Middle frontal gyrus (tissue), 1 donor: ENCODE data around the gene POLN.
"Not testable (repeated sequence)": the region's sequence is repeated elsewhere in the genome, so short reads cannot be mapped to it uniquely, and the experiment has no call there.

Experiments used
- DNase-seq: peaks from one replicate; pipeline ENCODE4 v3.0.0-alpha.2; 2015; ENCODE audit warnings: low spot score; ENCODE audit errors: extremely low spot score

The POLN gene

DNA sequence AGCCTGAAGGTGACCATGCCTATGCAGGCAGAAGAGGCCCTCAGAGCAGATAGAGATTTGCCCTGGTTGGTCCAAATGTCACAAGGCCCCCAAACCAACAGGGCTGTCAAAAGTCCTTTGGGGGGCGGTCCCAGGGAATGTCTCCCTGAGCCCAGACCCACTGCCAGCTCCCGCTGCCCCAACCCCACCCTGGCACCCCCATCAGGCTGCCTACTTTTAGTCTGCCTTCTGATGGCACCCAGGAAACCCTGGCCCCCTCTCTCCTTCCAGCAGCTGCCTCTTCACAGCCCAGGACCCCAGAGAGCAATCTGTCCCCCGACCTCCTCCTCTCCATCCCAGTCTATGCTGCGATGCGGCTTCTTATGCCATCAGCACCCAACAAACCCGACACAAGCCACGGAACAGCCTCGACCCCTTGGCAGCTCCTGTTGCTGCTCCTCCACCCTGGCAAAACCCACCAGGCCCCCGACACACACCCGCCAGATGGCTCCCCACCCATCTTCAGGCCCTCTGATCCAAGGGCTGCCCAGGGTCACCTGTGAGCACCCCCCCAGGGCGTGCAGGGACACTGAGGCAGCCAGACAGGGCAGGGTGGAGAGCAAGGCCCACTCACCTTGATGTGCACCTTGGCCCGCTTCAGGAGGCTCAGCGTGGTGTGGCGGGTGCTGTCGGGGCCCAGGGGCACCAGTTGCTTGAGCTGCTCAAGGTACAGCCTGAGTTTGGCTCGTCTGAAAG lies 10.0 kb upstream of the POLN start:
- no peak for DNase-seq

DNA sequence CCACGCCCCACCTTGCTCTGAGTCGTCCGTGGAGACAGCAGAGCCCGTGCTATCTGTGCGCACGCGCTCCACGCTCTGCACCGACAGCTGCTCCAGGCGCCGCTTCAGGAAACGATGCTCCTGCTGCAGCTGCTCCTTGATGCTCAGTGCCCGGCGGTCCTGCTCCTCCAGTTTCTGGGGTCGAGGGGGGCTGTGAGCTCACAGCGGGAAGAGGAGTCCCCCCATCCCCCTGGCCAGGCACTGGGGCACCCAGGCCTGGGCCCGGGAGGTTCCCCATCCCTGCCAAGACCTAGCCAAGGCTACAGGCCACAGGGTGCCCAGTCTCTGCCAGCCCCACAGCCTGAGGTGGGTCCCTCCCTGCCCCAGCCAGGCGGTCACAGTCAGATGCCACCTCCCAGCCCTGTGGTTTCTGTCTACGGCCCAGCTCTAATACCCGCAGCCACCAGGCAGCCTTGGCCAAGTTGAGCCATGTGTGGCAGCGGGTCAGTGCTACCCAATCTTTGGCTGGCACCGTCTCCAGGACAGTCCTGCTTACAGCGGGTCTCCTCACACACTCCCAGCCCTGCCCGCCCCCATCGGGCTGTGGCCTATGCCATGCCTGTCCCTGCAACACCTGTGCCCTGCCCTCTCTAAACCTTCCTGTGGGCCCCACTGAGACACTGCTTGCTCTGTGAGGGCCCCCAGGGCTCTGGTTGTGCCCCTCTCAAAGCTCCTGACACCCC lies 9.3 kb upstream of the POLN start:
- DNase-seq, result no peak

DNA sequence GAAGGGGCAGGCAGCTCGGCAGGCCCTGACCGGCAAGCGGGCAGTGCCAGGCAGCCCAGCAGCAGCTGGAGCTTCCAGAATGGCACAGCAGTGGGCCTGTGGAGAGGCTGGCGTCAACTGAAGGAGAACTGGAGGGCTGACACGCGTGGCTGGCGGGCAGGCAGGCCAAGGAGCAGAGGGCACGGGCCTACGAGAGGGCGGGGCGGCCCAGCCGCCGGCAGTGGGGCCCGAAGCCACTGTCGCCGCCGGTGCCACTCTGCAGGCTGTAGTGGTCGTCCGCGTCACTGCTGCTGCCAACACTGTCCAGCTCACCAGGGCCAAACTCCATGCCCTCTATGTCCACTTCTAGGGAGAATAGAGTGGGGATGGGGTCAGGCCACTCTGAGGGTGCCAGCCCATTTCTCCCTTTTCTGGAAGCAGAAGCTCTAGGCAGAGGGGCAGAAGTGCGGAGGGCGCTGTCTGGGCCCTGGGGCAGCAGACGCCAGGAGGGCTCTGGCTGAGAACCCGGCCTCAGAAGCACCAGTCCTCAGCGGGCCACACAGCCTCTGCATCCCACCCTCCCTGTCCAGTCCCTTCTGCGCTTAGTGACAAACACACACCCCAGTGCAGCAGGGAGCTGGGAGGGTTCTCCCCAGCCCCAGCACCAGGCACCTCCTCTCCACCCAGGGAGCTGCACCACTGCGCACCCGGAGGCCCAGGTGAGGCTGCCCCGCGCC lies 8.6 kb upstream of the POLN start:
- DNase-seq, result no peak

DNA sequence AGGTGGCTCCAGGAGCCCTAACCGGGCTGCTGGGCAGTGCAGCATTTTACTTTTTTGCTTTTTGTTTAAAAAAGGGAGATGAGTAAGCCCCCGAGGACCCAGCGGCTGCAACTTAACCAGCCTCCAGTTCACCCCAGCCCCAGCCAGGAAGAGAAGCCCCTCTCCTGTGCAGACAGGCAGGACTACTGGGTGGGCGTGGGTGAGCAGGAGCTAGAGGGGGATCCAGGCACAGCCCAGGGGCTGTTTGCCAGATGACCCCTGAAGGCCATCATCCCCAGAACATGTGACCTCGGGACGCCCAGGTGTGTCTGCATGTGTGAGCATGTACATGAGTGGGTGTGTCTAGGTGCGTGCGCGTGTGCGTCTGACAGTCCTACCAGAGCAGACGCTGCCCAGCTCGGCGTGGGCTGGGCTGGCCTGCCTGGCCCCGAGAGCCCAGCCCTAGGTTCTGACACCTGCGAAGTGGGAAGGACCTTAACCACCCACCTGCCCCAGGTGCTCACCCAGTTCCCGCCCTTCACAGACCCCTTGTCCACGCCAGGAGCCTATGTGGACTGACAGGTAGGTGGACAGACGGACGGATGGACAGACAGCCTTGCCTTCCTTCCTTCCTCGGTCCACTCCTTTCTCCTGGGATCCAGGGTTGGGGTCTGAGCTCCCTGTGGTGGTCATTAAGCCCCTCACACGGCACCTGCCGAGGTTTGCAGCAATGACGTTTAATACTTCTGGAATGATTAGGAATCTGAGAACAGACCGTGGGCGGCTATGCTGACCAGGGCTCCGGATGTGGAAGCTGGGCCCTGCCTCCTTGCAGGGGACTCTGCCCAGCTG lies 7.8 kb upstream of the POLN start:
- no peak for DNase-seq

DNA sequence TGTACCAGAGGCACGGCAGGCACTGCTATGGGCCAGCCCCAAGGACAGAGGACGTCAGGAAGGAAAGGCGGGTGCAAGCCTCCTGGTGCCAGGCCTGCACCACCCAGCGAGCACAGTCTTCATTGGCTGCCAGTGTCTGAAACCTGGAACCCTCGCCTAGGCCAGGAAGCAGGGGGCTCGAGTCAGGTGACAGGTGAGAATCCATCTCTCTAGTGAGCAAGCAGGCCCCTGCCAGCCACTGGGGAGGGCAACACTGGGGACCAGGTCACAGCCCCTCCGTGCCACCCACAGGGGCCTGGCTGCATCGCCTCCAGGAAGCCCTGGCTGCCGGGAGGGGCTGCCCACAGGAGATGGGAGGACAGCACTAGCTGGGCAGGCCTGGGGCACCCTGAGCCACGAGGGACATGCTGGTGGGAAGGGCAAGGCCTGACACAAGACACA lies 6.9 kb upstream of the POLN start:
- DNase-seq, result no peak

DNA sequence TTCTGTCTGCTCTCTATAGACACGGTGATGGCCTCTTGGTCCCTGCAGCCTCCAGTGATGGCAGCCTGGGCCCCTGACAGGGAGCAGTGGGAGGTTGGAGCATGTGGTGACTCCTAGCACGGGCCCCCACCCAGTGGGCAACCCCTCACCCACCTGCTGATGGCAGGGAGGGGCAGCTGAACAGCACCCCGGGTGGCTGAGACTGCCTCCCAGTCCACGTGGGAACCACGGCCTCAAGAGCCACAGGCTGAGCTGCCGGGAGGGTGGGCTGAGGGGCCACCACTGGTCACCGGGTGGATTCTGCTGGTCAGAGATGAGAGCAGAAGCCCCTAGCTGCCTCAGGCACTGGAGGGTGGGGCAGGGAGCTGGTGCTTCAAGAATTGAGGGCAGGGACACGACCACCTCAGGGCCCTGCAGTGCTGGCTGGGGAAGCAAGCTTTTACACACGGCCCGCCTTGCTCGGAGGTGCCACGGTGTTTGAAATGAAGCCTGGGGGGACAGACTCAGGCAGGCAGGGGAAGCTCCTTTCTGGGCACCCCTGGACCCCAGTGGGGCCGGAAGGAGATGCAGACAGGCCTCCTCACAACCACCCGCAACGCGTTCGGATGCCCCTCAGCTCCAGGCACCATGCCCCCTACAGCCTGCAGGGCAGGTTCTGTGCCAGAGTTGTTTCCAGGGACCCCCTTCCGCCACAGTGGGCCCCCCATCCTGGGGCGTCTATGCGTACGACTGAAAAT lies 6.3 kb upstream of the POLN start:
- no peak for DNase-seq

DNA sequence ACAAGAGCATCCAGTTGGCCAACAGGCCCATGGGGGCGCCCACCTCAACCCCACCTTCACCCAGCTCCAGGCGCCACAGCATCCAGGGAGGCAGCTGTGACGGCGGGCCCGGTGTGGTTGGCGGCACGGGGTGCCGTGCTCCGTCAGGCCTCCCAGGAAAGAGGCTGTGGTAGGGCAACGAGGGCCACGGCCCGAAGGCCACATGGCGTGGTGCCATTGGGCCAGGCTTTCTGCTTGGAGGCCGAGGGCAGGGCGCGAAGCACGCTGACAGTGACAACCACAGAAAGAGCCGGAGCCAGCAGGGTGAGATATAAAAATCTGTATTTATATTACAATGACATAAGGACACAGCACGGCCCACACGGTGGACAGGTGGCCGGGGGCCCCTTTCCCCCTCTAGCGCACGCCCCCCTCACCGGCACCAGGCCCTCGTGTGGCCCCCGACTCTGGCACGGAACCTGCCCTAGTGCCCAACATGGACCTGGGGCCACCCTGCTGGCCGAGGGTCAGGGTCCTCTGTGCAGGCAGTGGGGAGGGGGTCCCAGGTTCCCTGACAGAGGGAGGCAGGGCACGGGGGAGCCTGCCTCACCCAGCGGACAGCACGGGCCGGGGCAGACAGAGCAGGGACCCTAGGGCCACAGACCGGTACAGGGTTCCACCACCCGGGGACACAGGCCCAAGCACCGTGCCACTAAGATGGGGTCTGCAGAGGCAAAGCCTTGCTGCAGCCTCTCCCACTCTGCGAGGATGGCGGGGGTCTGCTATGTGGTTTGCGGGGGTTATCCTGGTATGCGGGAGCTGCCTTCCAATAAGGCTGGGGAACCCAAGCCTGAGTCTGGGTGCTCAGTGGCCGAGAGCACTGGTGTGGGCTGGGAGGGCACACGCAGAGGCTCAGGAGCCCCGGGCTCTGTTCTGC lies 5.5 kb upstream of the POLN start:
- DNase-seq, result no peak

DNA sequence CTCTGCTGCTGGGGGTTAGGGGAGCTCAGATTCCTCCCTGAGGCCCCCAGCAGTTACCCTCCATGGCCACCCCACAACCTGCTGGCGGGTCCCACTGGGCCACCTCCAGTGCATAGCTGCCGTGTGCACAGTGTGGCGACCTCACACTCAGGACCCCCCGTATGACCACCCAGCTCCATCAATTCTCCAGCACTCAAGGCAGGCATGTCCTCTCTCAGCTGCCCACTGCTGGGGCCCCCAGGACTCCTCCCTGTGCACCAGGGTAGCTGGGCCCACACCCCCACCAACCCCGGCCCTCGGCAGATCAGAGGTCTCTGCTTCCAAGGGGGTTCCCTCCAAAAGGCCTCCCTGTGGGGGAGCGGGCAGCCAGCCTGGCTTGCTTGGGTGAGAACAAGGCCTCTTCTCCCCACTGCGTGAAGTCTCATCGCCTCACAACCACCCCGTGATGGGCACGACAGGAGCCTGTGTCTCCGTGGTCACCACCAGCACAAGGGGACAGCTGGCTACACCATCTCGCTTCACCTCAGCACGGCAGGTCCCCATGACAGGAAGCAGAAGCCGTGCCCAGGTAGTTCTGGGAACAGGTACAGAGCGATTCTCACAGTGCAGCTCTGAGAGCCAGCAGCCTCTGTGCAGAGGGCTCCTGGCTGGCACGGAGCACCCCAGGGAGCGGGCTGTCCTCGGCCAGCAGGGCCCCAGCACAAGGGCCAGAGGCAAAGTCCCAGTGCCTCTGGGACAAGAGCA lies 4.6 kb upstream of the POLN start:
- no peak for DNase-seq

DNA sequence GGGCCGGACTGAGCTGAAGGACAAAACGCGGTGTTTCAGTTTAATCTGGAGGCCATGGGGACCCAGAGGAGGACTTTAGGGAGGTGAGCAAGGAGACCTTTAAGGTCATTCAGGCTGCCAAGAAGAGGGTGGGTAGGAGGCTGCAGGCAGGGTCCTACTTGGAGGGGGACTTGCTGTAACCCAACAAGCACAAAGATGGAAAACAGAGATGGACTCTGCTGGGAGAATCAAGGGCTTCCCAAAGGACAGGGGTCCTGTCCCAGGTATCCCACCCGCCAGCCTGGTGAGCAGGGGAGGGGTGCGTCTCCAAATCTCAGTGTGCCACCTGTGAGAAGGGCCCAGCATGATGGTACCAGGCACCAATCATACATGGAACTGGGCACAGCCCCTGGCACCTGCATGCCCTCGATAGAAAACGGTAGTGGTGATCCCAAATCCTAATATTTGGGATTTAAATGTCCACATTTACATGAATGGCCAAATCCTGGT lies 3.9 kb upstream of the POLN start:
- DNase-seq, result no peak

DNA sequence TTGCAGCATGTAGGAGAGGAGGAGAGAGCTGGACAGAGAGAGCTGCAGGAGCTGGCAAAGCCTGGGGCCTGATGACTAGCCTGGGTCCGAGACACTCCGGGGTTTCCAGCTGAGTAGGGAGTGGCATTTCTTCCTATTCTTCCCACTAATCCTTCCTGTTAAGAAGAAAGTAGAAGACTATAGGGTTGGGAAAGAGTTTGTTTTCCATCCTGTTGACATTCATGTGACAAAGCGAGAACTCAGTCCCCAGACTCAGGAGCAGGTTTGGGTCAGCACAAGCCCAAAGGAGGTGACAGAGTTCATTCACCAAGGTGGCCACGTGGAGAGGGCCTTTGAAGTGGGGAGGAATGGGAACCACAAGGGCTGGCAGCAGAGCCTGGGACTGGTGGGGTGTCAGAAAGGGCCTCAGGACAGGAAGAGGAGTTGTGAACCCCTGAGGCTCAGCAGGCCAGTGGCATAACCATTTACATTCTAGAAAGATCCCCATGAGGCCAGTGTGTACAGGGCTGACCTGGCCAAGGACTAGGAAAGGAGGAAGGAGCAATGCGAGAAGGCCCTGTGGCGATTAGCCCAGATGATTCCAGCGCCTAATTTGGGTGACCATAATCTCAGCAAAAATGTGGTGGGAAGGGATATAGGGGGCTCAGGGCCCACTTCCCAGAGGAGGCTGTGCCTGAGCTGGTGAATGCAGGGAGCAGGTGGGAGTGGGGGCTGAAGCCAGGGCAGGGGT lies 3.3 kb upstream of the POLN start:
- no peak for DNase-seq

DNA sequence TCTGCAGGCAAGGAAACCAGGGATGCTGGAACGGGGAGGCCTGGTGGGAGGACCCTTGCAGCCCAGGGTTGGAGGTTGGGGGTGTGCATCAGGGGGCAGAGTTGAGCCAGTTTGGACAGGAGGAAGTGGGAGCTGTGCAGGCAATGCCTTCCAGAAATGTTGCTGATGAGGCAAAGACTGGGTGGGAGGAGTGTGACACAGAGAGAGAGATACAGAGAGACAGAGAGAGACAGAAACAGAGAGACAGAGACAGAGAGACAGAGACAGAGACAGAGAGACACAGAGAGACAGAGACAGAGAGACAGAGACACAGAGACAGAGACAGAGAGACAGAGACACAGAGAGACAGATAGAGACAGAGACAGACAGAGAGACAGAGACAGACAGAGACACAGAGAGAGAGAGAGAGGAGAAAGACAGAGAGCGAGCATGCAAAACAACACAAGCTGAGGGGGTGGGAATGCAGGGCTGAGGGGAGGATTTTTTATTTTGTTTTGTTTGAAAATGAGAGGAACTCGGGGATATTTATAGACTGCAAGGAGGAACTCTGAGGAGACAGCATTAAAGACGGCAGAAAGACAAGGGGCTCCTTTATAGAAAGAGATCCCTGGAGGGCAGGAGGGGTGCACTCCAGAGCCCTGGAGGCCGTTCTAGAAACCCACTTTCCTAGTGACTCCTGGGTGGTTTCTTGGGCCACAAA lies 1.9 kb upstream of the POLN start:
- no peak for DNase-seq

DNA sequence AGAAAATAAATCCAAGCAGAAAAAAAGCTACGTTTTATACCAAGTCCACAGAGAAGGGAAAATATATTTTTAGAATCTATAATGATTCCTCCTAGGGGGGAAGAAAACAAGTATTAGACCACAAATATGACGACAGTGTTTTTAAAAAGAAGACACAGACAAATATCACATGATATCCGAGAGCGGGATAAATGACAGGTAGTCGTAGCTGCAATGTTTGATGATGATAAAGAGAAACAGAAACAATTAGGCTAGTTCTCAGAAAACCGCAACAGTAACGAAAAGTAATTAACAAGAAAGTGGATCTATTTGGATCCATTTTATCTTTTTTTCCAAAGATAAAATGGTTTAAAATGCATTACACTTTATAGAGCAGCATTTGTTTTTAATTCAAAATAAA lies 918 bp downstream of the POLN start:
- DNase-seq, result no peak

DNA sequence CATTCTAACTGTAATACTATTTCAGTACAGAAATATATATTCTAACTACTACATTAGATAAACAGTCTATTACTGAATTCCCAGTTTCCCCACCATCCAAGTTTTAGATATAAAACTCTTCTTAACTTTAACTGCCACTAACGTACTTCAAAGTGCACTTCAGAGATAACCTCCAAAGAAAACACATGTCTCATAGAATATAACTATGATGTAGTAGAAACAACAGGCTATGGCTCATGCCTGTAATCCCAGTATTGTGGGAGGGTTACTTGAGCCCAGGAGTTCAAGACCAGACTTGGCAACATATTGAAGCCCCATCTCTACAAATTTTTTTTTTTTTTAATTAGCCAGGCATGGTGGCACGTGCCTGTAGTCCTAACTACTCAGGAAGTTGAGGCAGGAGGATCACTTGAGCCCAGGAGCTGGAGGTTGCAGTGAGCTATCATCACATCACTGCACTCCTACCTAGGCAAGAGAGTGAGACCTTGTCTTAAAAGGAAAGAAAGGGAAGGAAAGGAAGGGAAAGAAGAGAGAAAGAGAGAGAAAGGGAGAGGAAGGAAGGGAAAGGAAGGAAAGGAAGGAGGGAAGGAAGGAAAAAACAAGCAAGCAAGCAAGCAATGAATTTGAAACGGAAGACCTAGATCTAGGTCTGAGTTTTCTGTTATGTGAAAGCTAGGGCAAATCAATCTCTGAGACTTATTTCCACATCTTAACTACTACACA lies 4.8 kb downstream of the POLN start:
- no peak for DNase-seq

DNA sequence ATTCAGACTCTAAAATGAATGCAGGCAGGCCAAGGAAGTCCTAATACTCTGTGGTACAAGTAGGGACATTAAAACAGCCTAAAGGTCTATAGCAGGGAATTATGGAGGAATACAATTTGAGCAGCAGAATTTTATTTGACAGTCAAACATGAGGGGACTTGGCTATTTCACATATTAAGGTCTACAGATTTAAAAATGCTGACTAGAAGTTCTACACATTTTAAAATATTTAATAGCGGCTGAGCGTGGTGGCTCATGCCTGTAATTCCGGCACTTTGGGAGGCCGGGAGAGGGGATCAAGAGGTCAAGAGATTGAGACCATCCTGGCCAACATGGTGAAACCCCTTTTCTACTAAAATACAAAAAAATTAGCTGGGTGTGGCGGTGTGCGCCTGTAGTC lies 10.8 kb downstream of the POLN start:
- no peak for DNase-seq

DNA sequence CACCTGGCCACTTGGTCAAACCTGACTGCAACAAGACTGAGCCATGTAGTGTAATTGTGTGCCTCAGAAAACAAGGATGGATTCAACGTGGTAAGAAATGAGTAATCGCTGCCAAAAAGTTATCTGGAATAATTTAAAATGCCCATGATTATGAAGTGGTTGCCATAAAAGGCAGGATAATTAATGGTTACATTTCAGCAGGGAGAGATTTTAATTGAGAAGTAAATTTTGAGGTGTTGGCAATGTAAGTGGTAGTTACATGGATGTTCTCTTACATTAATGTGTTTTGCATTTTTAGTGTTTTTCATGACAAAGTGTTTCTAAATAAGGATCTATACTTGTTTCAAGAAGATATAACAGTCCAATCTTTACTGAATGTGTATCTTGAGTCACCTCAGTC lies 15.7 kb downstream of the POLN start:
- DNase-seq, result no peak

DNA sequence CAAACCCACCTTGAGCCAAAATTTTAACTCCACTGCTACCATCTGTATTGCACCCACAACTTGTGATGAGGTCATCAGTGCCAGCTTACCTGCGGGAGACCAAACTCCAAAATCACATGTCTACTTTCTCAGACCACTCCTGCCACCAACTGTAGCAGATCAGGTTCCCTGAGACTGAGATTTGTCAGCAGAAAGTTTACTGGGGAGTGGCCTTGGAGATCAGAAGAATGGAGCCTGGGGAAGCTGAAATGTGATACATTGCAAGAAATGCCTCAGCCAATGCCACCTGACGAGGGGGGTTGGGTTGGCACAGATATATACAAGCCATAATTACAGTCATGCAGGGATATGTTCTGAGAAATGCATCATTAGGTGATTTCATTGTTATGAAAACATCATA lies 19.1 kb downstream of the POLN start:
- DNase-seq, result no peak

DNA sequence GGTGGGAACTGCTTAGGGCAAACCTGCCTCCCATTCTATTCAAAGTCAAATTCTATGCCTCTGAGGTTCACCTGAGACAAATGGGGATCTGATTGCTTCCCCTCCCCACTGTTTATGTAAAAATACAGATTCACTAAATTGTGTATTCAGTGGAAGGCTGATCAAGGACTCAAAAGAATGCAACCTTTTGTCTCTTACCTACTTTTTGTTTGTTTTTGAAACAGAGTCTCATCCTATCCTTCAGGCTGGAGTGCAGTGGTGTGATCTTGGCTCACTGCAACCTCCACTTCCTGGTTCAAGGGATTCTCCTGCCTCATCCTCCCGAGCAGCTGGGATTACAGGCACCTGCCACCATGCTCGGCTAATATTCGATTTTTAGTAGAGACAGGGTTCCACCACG lies 20.5 kb downstream of the POLN start:
- DNase-seq, result not testable (repeated sequence)
